Measurements from ENCODE around the gene NR6A1. TPM values are rescaled to one million over a fixed set of nuclear protein-coding genes. Genes with fewer than 3 reads are reported as not detected.

The NR6A1 gene
- total and polyA plus RNA-seq, 2 of the 8 experiments (the other 6 are each of a cell fraction or from before 2014, with no cell fraction given): 93.2 to 237 TPM

GRCh38 chr9:124699575-124699974 lies 71.5 kb downstream of the NR6A1 start (continued):
- TF ChIP-seq CTCF (IDR thresholded peaks at IDR 0.05; ENCODE audit: control extremely low read depth in 1 of 3, insufficient read depth in 1 of 3, low read depth in 1 of 3, low read length in 3 of 3) (no peak), POLR2AphosphoS5 (IDR thresholded peaks at IDR 0.05; ENCODE audit: low read depth, low read length) (no peak), SRF (IDR thresholded peaks at IDR 0.05; ENCODE audit: low read depth, low read length) (no peak), HDAC2 (IDR thresholded peaks at IDR 0.05; ENCODE audit: borderline replicate concordance in 1 of 2, low read depth in 2 of 2, low read length in 2 of 2) (no peak), BACH1 (IDR thresholded peaks at IDR 0.05; ENCODE audit: low read length) (no peak)

Data from H1 (cell line).